GM12872 (cell line): ENCODE measurements around the gene SYNE2.

ENCODE experiments used
- CTCF ChIP-seq: IDR thresholded peaks from 3 replicates; pipeline ENCODE4 v1.5.1; 2011; ENCODE audit warnings: low read depth, mild to moderate bottlenecking, low read length, moderate library complexity; ENCODE audit not compliant: insufficient read depth

Gene SYNE2

GRCh38 chr14:63962906-63963305 lies 110.1 kb downstream of the SYNE2 start:
- TF ChIP-seq CTCF, result no peak

GRCh38 chr14:63963439-63963838 lies 110.6 kb downstream of the SYNE2 start:
- TF ChIP-seq CTCF, result no peak

DNA sequence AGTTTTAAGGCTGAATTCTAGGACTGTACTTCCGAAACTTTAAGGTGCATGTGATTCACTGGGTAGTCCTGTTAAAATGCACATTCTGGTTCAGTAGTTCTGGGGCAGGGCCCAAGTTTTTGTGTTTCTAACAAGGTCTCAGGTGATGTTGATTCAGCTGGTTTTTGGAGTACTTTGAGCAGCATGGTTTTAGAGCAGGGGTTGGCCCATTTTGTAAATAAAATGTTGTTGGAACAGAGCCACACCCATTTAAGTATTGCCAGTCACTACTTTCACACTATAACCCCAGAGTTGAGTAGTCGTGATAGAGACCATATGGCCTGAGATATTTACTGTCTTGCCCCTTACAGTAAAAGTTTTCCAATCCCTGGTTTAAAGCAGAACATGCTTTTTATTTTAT lies 111.3 kb downstream of the SYNE2 start:
- TF ChIP-seq CTCF, result no peak

DNA sequence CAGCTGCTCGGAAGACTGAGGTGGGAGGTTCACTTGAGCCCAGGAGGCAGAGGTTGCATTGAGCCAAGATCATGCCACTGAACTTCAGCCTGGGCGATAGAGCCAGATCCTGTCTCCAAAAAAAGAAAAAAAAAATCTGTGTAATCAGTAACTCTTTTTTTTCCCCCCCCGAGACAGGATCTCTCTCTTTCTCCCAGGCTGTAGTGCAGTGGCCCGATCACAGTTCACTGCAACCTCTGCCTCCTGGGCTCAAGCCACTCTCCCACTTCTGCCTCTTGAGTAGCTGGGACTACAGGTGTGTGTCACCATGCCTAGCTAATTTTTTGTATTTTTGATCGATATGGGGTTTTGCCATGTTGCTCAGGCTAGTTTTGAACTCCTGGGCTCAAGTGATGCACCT lies 113.6 kb downstream of the SYNE2 start:
- no peak for TF ChIP-seq CTCF

DNA sequence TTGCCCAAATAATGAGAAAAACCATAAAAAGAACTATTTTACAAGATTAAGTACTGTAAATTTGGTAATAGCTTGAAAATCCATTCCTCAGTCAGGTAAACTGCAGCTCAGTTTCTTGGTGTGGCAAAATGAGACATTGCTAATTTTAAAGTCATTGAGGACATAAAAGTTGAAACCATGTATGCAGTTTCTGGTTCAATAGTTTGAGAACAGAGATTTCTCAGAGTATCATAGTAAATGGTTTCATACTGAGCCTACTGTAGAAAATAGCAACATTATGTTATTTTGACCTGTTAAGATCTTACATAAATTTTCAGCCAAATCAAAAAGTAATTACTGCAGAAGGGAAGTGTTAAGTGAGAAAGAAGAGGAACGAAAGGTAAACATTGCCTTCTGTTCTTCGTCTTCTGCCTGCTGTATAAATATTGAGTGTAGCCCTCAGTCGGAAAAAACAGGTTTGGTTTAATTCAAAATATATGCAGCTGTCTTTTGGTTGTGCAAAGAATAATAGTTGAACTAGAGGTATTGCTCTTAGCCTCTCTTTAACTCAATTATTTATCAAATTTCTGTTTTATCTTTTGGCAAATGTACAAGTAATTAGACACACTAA lies 119.6 kb downstream of the SYNE2 start:
- no peak for TF ChIP-seq CTCF

- no peak for TF ChIP-seq CTCF
Observed at GRCh38 chr14:63974176-63974575, 121.4 kb downstream of the SYNE2 start.

DNA sequence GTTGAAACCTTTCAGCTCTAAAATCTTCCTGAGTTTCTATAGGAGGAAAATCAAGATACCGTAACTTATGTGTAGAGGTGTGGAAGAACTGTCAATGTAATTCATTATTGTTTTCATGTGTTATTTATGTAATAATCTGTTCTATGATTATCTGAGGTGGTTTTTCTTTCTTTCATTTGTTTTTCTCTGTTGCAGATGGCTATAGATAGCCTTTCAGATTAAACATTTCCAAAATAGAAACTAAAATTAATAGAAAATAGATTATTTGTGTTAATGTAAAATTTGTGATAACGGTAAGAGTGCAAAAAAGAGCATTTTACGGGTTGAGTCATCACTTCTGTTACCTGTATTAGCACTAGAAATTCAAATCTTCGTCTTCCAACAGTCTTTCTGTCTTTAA lies 128.8 kb downstream of the SYNE2 start:
- no peak for TF ChIP-seq CTCF
